IPS-18a (cell line): Measurements from ENCODE around the gene NRL.

Experiments used
- H3K27ac ChIP-seq: one replicate; pipeline ENCODE4 v1.5.1; 2013; ENCODE audit warnings: low read length
- H3K27me3 ChIP-seq: one replicate; pipeline ENCODE4 v1.6.1; 2013; ENCODE audit warnings: mild to moderate bottlenecking, low read length; ENCODE audit not compliant: control insufficient read depth, insufficient read depth
- H3K36me3 ChIP-seq: one replicate; pipeline ENCODE4 v1.6.1; 2013; ENCODE audit warnings: low read depth, low read length; ENCODE audit not compliant: control insufficient read depth
- H3K4me1 ChIP-seq: one replicate; pipeline ENCODE4 v1.6.1; 2013; ENCODE audit warnings: low read depth, low read length; ENCODE audit not compliant: control insufficient read depth
- H3K4me3 ChIP-seq: one replicate; pipeline ENCODE4 v1.5.1; 2013; ENCODE audit warnings: low read length
- H3K9ac ChIP-seq: one replicate; pipeline ENCODE4 v1.6.1; 2013; ENCODE audit warnings: mild to moderate bottlenecking, low read length, moderate library complexity
- H3K9me3 ChIP-seq: one replicate; pipeline ENCODE4 v1.6.1; 2013; ENCODE audit warnings: low read depth, low read length; ENCODE audit not compliant: control insufficient read depth

Gene NRL

GRCh38 chr14:24103451-24103850 lies 11.3 kb downstream of the NRL start:
- no peak overlapping the region for H3K9ac ChIP-seq
- H3K36me3 ChIP-seq: peaks cover 44% of the 10 kb centered on the region
- no peak overlapping the region for H3K27ac ChIP-seq

GRCh38 chr14:24102357-24103048 lies 12.2 kb downstream of the NRL start:
- H3K27ac ChIP-seq: no peak overlapping the region
- H3K4me3 ChIP-seq: no peak overlapping the region
- H3K9me3 ChIP-seq: peaks cover 3% of the 10 kb centered on the region
- H3K36me3 ChIP-seq: peaks cover 51% of the 10 kb centered on the region
- H3K4me1 ChIP-seq: no peaks in the 10 kb centered on the region
- no peak overlapping the region for H3K9ac ChIP-seq
- no peaks in the 10 kb centered on the region for H3K27me3 ChIP-seq

More at GRCh38 chr14:24103451-24103850, 11.3 kb downstream of the NRL start:
- H3K27me3 ChIP-seq: no peaks in the 10 kb centered on the region
- no peaks in the 10 kb centered on the region for H3K4me1 ChIP-seq
- H3K4me3 ChIP-seq: no peak overlapping the region
- H3K9me3 ChIP-seq: peaks cover 3% of the 10 kb centered on the region

- Histone ChIP-seq H3K27me3 (no peaks in the 10 kb centered on the region), H3K4me1 (no peaks in the 10 kb centered on the region), H3K36me3 (peaks cover 51% of the 10 kb centered on the region), H3K27ac (no peak overlapping the region), H3K9ac (no peak overlapping the region), H3K4me3 (no peak overlapping the region), H3K9me3 (peaks cover 3% of the 10 kb centered on the region)
Observed at GRCh38 chr14:24100982-24101494, 13.7 kb downstream of the NRL start.

GRCh38 chr14:24100197-24100981 lies 14.4 kb downstream of the NRL start:
- peaks cover 51% of the 10 kb centered on the region for H3K36me3 ChIP-seq
- no peaks in the 10 kb centered on the region for H3K27me3 ChIP-seq
- H3K4me3 ChIP-seq: no peak overlapping the region
- H3K9ac ChIP-seq: no peak overlapping the region
- no peak overlapping the region for H3K27ac ChIP-seq
- H3K4me1 ChIP-seq: peaks cover 4% of the 10 kb centered on the region
- H3K9me3 ChIP-seq: peaks cover 3% of the 10 kb centered on the region

- Histone ChIP-seq H3K36me3 (peaks cover 51% of the 10 kb centered on the region), H3K27ac (no peak overlapping the region), H3K27me3 (no peaks in the 10 kb centered on the region), H3K9me3 (peaks cover 3% of the 10 kb centered on the region), H3K4me1 (peaks cover 4% of the 10 kb centered on the region), H3K4me3 (no peak overlapping the region), H3K9ac (no peak overlapping the region)
Observed at GRCh38 chr14:24098927-24099813, 15.6 kb downstream of the NRL start.

GRCh38 chr14:24098229-24098926 lies 16.4 kb downstream of the NRL start:
- Histone ChIP-seq H3K36me3 (peaks cover 44% of the 10 kb centered on the region), H3K9ac (no peak overlapping the region), H3K4me3 (no peak overlapping the region), H3K27ac (no peak overlapping the region), H3K4me1 (peaks cover 7% of the 10 kb centered on the region), H3K27me3 (no peaks in the 10 kb centered on the region), H3K9me3 (no peaks in the 10 kb centered on the region)

- Histone ChIP-seq H3K9me3 (no peaks in the 10 kb centered on the region), H3K27ac (no peak overlapping the region), H3K4me1 (peaks cover 11% of the 10 kb centered on the region), H3K9ac (no peak overlapping the region), H3K27me3 (no peaks in the 10 kb centered on the region), H3K4me3 (no peak overlapping the region), H3K36me3 (peaks cover 35% of the 10 kb centered on the region)
Observed at GRCh38 chr14:24096545-24097181, 18.1 kb downstream of the NRL start.

GRCh38 chr14:24095271-24096068 lies 19.3 kb downstream of the NRL start:
- Histone ChIP-seq H3K36me3 (peaks cover 26% of the 10 kb centered on the region), H3K27ac (peak overlapping the region; percentile 31)

GRCh38 chr14:24094841-24095270 lies 19.9 kb downstream of the NRL start:
- Histone ChIP-seq H3K4me3 (peak overlapping the region; percentile 88), H3K4me1 (peaks cover 11% of the 10 kb centered on the region), H3K9ac (peak overlapping the region; percentile 95), H3K36me3 (peaks cover 19% of the 10 kb centered on the region), H3K9me3 (no peaks in the 10 kb centered on the region), H3K27ac (peak overlapping the region; percentile 31), H3K27me3 (no peaks in the 10 kb centered on the region)

More at GRCh38 chr14:24095271-24096068, 19.3 kb downstream of the NRL start:
- Histone ChIP-seq H3K9ac (peak overlapping the region; percentile 95), H3K4me1 (peaks cover 11% of the 10 kb centered on the region), H3K27me3 (no peaks in the 10 kb centered on the region), H3K4me3 (peak overlapping the region; percentile 88), H3K9me3 (no peaks in the 10 kb centered on the region)
